ENCODE data around the gene NCAM1. TPM values are rescaled to one million over a fixed set of nuclear protein-coding genes. Genes with fewer than 3 reads are reported as not detected.
"Not testable (repeated sequence)": the region's sequence is repeated elsewhere in the genome, so short reads cannot be mapped to it uniquely, and the experiment has no call there.

NCAM1 gene
- total and polyA plus RNA-seq, 10 donors, result 0.41 to 13.2 (median 7.1) TPM

DNA sequence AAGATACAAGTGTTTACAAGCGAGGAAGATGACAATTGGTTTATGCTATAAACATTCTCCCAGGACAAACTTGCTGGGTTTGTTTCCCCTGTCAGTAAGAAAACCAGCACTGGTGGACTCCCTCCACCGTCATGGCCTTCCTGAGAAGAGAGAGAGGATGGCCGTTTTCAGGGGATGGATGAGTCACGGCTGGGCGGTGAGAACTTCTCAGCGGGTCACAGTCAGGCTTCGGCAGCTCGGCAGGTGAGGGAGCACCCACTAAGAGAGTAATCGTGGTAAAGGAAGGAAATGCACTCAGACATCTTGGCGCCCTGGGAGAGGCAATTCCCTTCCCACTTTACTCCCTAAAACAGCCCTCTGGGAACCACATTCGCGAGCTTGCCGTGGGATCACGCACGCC is 83.9 kb downstream of the NCAM1 start:
- H3K27me3 ChIP-seq (replicated peaks in 1 of 7), result no peaks in the 10 kb centered on the region
- H3K27ac ChIP-seq, result no peak overlapping the region
- DNase-seq, result no peak
- TF ChIP-seq, protein P1, sequence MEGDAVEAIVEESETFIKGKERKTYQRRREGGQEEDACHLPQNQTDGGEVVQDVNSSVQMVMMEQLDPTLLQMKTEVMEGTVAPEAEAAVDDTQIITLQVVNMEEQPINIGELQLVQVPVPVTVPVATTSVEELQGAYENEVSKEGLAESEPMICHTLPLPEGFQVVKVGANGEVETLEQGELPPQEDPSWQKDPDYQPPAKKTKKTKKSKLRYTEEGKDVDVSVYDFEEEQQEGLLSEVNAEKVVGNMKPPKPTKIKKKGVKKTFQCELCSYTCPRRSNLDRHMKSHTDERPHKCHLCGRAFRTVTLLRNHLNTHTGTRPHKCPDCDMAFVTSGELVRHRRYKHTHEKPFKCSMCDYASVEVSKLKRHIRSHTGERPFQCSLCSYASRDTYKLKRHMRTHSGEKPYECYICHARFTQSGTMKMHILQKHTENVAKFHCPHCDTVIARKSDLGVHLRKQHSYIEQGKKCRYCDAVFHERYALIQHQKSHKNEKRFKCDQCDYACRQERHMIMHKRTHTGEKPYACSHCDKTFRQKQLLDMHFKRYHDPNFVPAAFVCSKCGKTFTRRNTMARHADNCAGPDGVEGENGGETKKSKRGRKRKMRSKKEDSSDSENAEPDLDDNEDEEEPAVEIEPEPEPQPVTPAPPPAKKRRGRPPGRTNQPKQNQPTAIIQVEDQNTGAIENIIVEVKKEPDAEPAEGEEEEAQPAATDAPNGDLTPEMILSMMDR (IDR thresholded peaks at IDR 0.05 in 8 of 11, conservative IDR thresholded peaks at IDR 0.05 in 3 of 11), result no peak
- TF ChIP-seq POLR2AphosphoS5 (IDR thresholded peaks at IDR 0.05) (no peak), POLR2A (IDR thresholded peaks at IDR 0.05) (no peak)
- no peaks in the 10 kb centered on the region for H3K36me3 ChIP-seq
- H3K4me1 ChIP-seq, result no peaks in the 10 kb centered on the region
- intact Hi-C loops (cut with DNase I; ENCODE audit: low total_unique reads), result no loop called here
- WGBS, 5 donors, result 79 to 87% (median 80%) methylated on average over 15 of the region's 15 CpGs
- H3K4me3 ChIP-seq, result no peak overlapping the region
- peaks cover 0 to 7% (median 1%) of the 10 kb centered on the region in 8 donors for H3K9me3 ChIP-seq

DNA sequence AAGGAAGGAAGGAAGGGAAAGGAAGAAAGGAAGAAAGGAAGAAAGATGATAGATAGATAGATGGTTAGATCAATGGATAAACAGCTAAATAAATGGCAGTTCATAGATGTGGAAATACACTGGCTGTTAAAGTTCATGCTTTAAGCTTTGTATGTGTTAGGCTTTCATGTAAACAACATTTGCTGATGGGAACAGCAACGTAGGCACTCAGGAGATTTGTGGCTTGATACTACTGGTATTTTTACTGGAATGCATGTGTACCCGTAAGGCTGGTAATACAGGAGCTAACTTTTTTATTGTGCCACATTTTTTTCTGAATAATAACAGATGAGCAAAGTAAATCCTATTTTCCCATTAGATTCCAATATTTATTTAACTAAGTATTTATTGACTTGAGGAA is 85.6 kb downstream of the NCAM1 start:
- Histone ChIP-seq H3K36me3 (no peaks in the 10 kb centered on the region), H3K4me1 (no peaks in the 10 kb centered on the region), H3K4me3 (no peak overlapping the region), H3K27me3 (replicated peaks in 1 of 7) (no peaks in the 10 kb centered on the region), H3K27ac (no peak overlapping the region), H3K9me3 (peaks cover 0 to 10% (median 2%) of the 10 kb centered on the region in 8 donors)
- DNase-seq, result no peak
- intact Hi-C loops (cut with DNase I; ENCODE audit: low total_unique reads), result no loop called here
- 65 to 86% (median 69%) methylated on average over 2 of the region's 2 CpGs for WGBS, 5 donors
- no peak for TF ChIP-seq POLR2A (IDR thresholded peaks at IDR 0.05)
- no peak for TF ChIP-seq POLR2AphosphoS5 (IDR thresholded peaks at IDR 0.05)
- TF ChIP-seq, protein P1 (IDR thresholded peaks at IDR 0.05 in 8 of 11, conservative IDR thresholded peaks at IDR 0.05 in 3 of 11), result no peak

- TF ChIP-seq, protein P1 (IDR thresholded peaks at IDR 0.05 in 8 of 11, conservative IDR thresholded peaks at IDR 0.05 in 3 of 11), result no peak
- no peak for TF ChIP-seq POLR2A (IDR thresholded peaks at IDR 0.05)
- TF ChIP-seq POLR2AphosphoS5 (IDR thresholded peaks at IDR 0.05), result no peak
- WGBS, 5 donors, result 82 to 91% (median 86%) methylated on average over 3 of the region's 3 CpGs
- no peak for DNase-seq
- Histone ChIP-seq H3K36me3 (no peaks in the 10 kb centered on the region), H3K9me3 (peaks cover 0 to 10% (median 2%) of the 10 kb centered on the region in 8 donors), H3K27me3 (replicated peaks in 1 of 7) (no peaks in the 10 kb centered on the region), H3K4me1 (no peaks in the 10 kb centered on the region), H3K4me3 (no peak overlapping the region), H3K27ac (no peak overlapping the region)
- intact Hi-C loops (cut with DNase I; ENCODE audit: low total_unique reads), result no loop called here
Measured at GRCh38 chr11:113048820-113049768, 87.9 kb downstream of the NCAM1 start.

- DNase-seq; H3K27ac ChIP-seq; H3K36me3 ChIP-seq; intact Hi-C loops (cut with DNase I; ENCODE audit: low total_unique reads); H3K27me3 ChIP-seq (replicated peaks in 1 of 7); H3K4me1 ChIP-seq; H3K4me3 ChIP-seq; H3K9me3 ChIP-seq: not testable (repeated sequence)
- WGBS, 5 donors, result 92 to 95% (median 92%) methylated on average over 2 of the region's 2 CpGs
Measured at GRCh38 chr11:113053042-113053441, 91.8 kb downstream of the NCAM1 start.

Data from spleen (tissue), 11 donors.